Measurements from ENCODE around the gene CEP72. TPM values are rescaled to one million over a fixed set of nuclear protein-coding genes. Genes with fewer than 3 reads are reported as not detected.
"Not testable (repeated sequence)": the region's sequence is repeated elsewhere in the genome, so short reads cannot be mapped to it uniquely, and the experiment has no call there.

CEP72 gene
- total RNA-seq, 4 donors from 2014 or later: 3.3 to 6.6 (median 5.0) TPM

GRCh38 chr5:601771-602465 is 10.2 kb upstream of the CEP72 start:
- H3K4me1 ChIP-seq: no peaks in the 10 kb centered on the region
- DNase-seq (ENCODE audit: low spot score in 2 of 2): no peak
- no peaks in the 10 kb centered on the region for H3K9me3 ChIP-seq

DNA sequence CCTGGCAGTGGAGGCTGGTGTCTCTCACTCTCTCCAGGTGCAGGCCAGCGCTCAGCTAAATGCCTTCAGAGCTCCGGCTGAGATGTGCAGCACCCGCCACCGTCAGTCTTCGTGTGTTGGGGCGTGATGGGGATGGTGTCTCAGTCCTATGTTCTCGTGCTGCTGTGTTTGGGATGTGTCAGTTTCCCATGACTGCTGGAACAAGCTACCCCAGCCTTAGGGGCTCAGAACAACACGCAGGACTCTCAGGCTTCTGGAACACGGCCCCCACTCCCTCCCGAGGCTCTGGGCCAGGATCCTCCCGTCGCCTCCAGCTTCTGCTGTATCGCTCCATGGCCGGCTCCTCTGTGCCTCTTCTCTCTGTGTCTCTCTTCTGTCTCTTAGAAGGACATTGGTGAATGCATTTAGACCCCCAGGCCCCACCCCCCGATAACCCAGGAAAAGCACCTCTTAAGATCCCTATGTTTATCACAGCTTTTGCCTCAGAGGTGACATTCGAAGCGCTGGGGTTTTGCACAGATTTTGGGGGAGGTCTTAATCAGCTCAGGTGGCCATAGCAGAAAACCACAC is 9.6 kb upstream of the CEP72 start:
- Histone ChIP-seq H3K4me3 (no peak overlapping the region), H3K27ac (no peak overlapping the region), H3K9me3 (no peaks in the 10 kb centered on the region), H3K4me1 (peaks cover 0 to 6% (median 1%) of the 10 kb centered on the region in 4 donors), H3K36me3 (no peaks in the 10 kb centered on the region), H3K27me3 (peaks cover 0 to 1% of the 10 kb centered on the region in 2 donors)
- TF ChIP-seq CTCF (IDR thresholded peaks at IDR 0.05): no peak
- TF ChIP-seq EP300 (IDR thresholded peaks at IDR 0.05): no peak
- TF ChIP-seq POLR2A (IDR thresholded peaks at IDR 0.05): no peak
- 82 to 87% methylated on average over 16 to 17 of the region's 17 CpGs for WGBS, 2 donors
- no peak for DNase-seq (ENCODE audit: low spot score in 2 of 2)

More at GRCh38 chr5:601771-602465, 10.2 kb upstream of the CEP72 start:
- Histone ChIP-seq H3K27me3 (no peaks in the 10 kb centered on the region), H3K36me3 (no peaks in the 10 kb centered on the region), H3K27ac (no peak overlapping the region), H3K4me3 (no peak overlapping the region)
- TF ChIP-seq EP300 (IDR thresholded peaks at IDR 0.05): no peak
- TF ChIP-seq POLR2A (IDR thresholded peaks at IDR 0.05): no peak
- TF ChIP-seq CTCF (IDR thresholded peaks at IDR 0.05): no peak
- 91 to 92% methylated on average over 44 to 45 of the region's 47 CpGs for WGBS, 2 donors

GRCh38 chr5:603081-603998 is 8.8 kb upstream of the CEP72 start:
- peaks cover 0 to 9% of the 10 kb centered on the region in 2 donors for H3K27me3 ChIP-seq
- 56 to 72% methylated on average over 31 to 32 of the region's 32 CpGs for WGBS, 2 donors

DNA sequence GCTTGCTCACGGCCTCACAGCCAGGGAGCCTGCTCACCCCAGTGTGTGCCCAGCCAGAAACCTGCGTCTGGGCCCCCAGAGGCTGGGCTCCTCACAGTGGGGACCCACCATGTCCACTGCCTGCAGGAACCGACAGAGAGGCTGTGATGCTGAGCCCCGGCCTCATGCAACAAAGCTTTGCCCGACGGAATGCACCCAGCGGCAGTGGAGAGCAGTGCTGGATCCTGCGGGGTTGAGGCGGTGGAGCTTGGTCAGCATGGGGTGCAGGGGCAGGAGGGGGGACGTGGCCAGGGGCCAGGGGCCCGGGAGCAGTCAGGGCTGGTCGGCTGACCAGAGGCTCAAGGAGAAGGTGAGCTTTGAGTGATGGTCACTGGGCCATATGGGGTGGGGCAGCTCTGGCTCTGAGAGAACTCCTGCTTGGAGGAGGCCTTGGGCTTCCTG is 7.7 kb upstream of the CEP72 start:
- TF ChIP-seq CTCF (IDR thresholded peaks at IDR 0.05): no peak
- no peak for TF ChIP-seq EP300 (IDR thresholded peaks at IDR 0.05)
- TF ChIP-seq POLR2A (IDR thresholded peaks at IDR 0.05): no peak
- peaks cover 0 to 9% (median 3%) of the 10 kb centered on the region in 4 donors for H3K4me1 ChIP-seq
- no peaks in the 10 kb centered on the region for H3K36me3 ChIP-seq
- no peak overlapping the region for H3K27ac ChIP-seq
- H3K27me3 ChIP-seq: peaks cover 0 to 11% of the 10 kb centered on the region in 2 donors
- no peak for DNase-seq (ENCODE audit: low spot score in 2 of 2)
- no peaks in the 10 kb centered on the region for H3K9me3 ChIP-seq
- WGBS, 2 donors: 78 to 80% methylated on average over 12 of the region's 12 CpGs
- no peak overlapping the region for H3K4me3 ChIP-seq

More at GRCh38 chr5:603081-603998, 8.8 kb upstream of the CEP72 start:
- H3K4me1 ChIP-seq: peaks cover 0 to 9% (median 3%) of the 10 kb centered on the region in 4 donors
- TF ChIP-seq EP300 (IDR thresholded peaks at IDR 0.05) (no peak), CTCF (IDR thresholded peaks at IDR 0.05) (no peak), POLR2A (IDR thresholded peaks at IDR 0.05) (no peak)
- no peak overlapping the region for H3K27ac ChIP-seq
- H3K9me3 ChIP-seq: no peaks in the 10 kb centered on the region
- H3K4me3 ChIP-seq: no peak overlapping the region
- no peak for DNase-seq (ENCODE audit: low spot score in 2 of 2)
- no peaks in the 10 kb centered on the region for H3K36me3 ChIP-seq

- DNase-seq (ENCODE audit: low spot score in 2 of 2); H3K4me3 ChIP-seq; H3K36me3 ChIP-seq; H3K27ac ChIP-seq; H3K4me1 ChIP-seq; H3K9me3 ChIP-seq: not testable (repeated sequence)
- peaks cover 0 to 11% of the 10 kb centered on the region in 2 donors for H3K27me3 ChIP-seq
- 79 to 90% methylated on average over 6 of the region's 6 CpGs for WGBS, 2 donors
These were observed 7.0 kb upstream of the CEP72 start for GRCh38 chr5:605090-605489.
